H9 (cell line): Measurements from ENCODE around the gene RAD54L2. TPM values are rescaled to one million over a fixed set of nuclear protein-coding genes. Genes with fewer than 3 reads are reported as not detected.

ENCODE experiments used
- DNase-seq: peaks from one replicate; pipeline ENCODE4 v3.0.0-alpha.2; 2017
- H2AFZ ChIP-seq: one replicate; pipeline ENCODE4 v1.6.1; 2013; ENCODE audit warnings: mild to moderate bottlenecking, low read length, control low read depth, moderate library complexity
- H2AK5ac ChIP-seq: 2 replicates; pipeline ENCODE4 v1.6.1; 2013; ENCODE audit warnings: low read length, control low read depth, mixed read lengths; ENCODE audit not compliant: insufficient read length
- H2BK120ac ChIP-seq: one replicate; pipeline ENCODE4 v1.6.1; 2013; ENCODE audit warnings: low read depth, mild to moderate bottlenecking, low read length, control low read depth, inconsistent platforms; ENCODE audit not compliant: poor library complexity, severe bottlenecking
- H2BK12ac ChIP-seq: 2 replicates; pipeline ENCODE4 v1.6.1; 2013; ENCODE audit warnings: low read length, control low read depth, mixed read lengths, low read depth; ENCODE audit not compliant: insufficient read length
- H2BK15ac ChIP-seq: 2 replicates; pipeline ENCODE4 v1.6.1; 2013; ENCODE audit warnings: low read depth, low read length, control low read depth
- H2BK20ac ChIP-seq: one replicate; pipeline ENCODE4 v1.6.1; 2013; ENCODE audit warnings: low read depth, mild to moderate bottlenecking, low read length, control low read depth, inconsistent platforms; ENCODE audit not compliant: poor library complexity, severe bottlenecking
- H2BK5ac ChIP-seq: 2 replicates; pipeline ENCODE4 v1.6.1; 2013; ENCODE audit warnings: low read length, control low read depth, mixed read lengths; ENCODE audit not compliant: insufficient read length
- H3K14ac ChIP-seq: 2 replicates; pipeline ENCODE4 v1.6.1; 2013; ENCODE audit warnings: low read length, control low read depth; ENCODE audit not compliant: insufficient read depth
- H3K18ac ChIP-seq: 2 replicates; pipeline ENCODE4 v1.6.1; 2013; ENCODE audit warnings: low read depth, mild to moderate bottlenecking, mixed read lengths, low read length, control low read depth; ENCODE audit not compliant: insufficient read length
- H3K23ac ChIP-seq: 2 replicates; pipeline ENCODE4 v1.6.1; 2013; ENCODE audit warnings: low read length, control low read depth, mixed read lengths, low read depth; ENCODE audit not compliant: insufficient read length
- H3K23me2 ChIP-seq: 2 replicates; pipeline ENCODE4 v1.6.1; 2013; ENCODE audit warnings: low read depth, mild to moderate bottlenecking, mixed read lengths, low read length, control low read depth; ENCODE audit not compliant: insufficient read length, poor library complexity, severe bottlenecking
- H3K27ac ChIP-seq: 2 replicates; pipeline ENCODE4 v1.5.1; 2013; ENCODE audit warnings: low read length, control low read depth, mixed read lengths, low read depth; ENCODE audit not compliant: insufficient read length
- H3K27me3 ChIP-seq: 2 replicates; pipeline ENCODE4 v1.6.1; 2013; ENCODE audit warnings: low read length, control low read depth, inconsistent platforms; ENCODE audit not compliant: insufficient read depth
- H3K4ac ChIP-seq: 2 replicates; pipeline ENCODE4 v1.6.1; 2013; ENCODE audit warnings: low read depth, mild to moderate bottlenecking, control low read depth, inconsistent platforms, low read length, moderate library complexity
- H3K4me1 ChIP-seq: 2 replicates; pipeline ENCODE4 v1.6.1; 2013; ENCODE audit warnings: low read length, control low read depth, inconsistent platforms; ENCODE audit not compliant: insufficient read depth
- H3K4me2 ChIP-seq: 2 replicates; pipeline ENCODE4 v1.6.1; 2013; ENCODE audit warnings: low read length, control low read depth, mixed read lengths; ENCODE audit not compliant: insufficient read length, insufficient read depth
- H3K56ac ChIP-seq: 2 replicates; pipeline ENCODE4 v1.6.1; 2013; ENCODE audit warnings: low read depth, mild to moderate bottlenecking, mixed read lengths, low read length, control low read depth; ENCODE audit not compliant: insufficient read length
- H3K79me1 ChIP-seq: 2 replicates; pipeline ENCODE4 v1.6.1; 2013; ENCODE audit warnings: low read depth, mild to moderate bottlenecking, moderate library complexity, low read length, control low read depth, inconsistent platforms; ENCODE audit not compliant: insufficient read depth, poor library complexity, severe bottlenecking
- H3K79me2 ChIP-seq: 2 replicates; pipeline ENCODE4 v1.6.1; 2013; ENCODE audit warnings: low read length, control low read depth, inconsistent platforms; ENCODE audit not compliant: insufficient read depth
- H3K9ac ChIP-seq: 2 replicates; pipeline ENCODE4 v1.6.1; 2013; ENCODE audit warnings: low read length, control low read depth, mixed read lengths; ENCODE audit not compliant: insufficient read length; ENCODE audit errors: extremely low read depth
- H3K9me3 ChIP-seq: one replicate; pipeline ENCODE4 v1.6.1; 2013; ENCODE audit warnings: low read depth, low read length, inconsistent platforms; ENCODE audit not compliant: control insufficient read depth
- H3T11ph ChIP-seq: one replicate; pipeline ENCODE4 v1.6.1; 2013; ENCODE audit warnings: mild to moderate bottlenecking, low read length, control low read depth, inconsistent platforms
- H4K20me1 ChIP-seq: one replicate; pipeline ENCODE4 v1.6.1; 2013; ENCODE audit not compliant: control insufficient read depth, insufficient read length, insufficient read depth
- H4K5ac ChIP-seq: 2 replicates; pipeline ENCODE4 v1.6.1; 2013; ENCODE audit warnings: low read depth, mild to moderate bottlenecking, mixed read lengths, low read length, control low read depth; ENCODE audit not compliant: insufficient read length
- H4K8ac ChIP-seq: replicated peaks from 2 replicates; pipeline ENCODE4 v1.6.1; 2013; ENCODE audit warnings: low read length, control low read depth, mixed read lengths, low read depth; ENCODE audit not compliant: insufficient read length
- H4K91ac ChIP-seq: 2 replicates; pipeline ENCODE4 v1.6.1; 2013; ENCODE audit warnings: low read depth, mild to moderate bottlenecking, moderate library complexity, mixed read lengths, low read length, control low read depth; ENCODE audit not compliant: insufficient read length
- H3K27ac Mint-ChIP-seq, 3 experiments: 2 replicates in 2 of 3; 3 replicates in 1 of 3; pipeline ENCODE4 v1.8.0; 2020 to 2021; ENCODE audit warnings: mixed read lengths in 3 of 3, mild to moderate bottlenecking in 1 of 3, moderate library complexity in 1 of 3
- H3K27me3 Mint-ChIP-seq: 2 replicates; pipeline ENCODE4 v1.8.0; 2021; ENCODE audit warnings: low read depth, mild to moderate bottlenecking, moderate library complexity, mixed read lengths
- H3K36me3 Mint-ChIP-seq, 3 experiments: 2 replicates in 2 of 3; 3 replicates in 1 of 3; pipeline ENCODE4 v1.8.0; 2020 to 2021; ENCODE audit warnings: low read depth in 3 of 3, mixed read lengths in 3 of 3; ENCODE audit not compliant: insufficient read depth in 1 of 3
- H3K4me1 Mint-ChIP-seq, 2 experiments: 2 replicates each; pipeline ENCODE4 v1.8.0; 2020; ENCODE audit warnings: mixed read lengths in 2 of 2
- H3K4me3 Mint-ChIP-seq, 2 experiments: 2 replicates in 1 of 2; 3 replicates in 1 of 2; pipeline ENCODE4 v1.8.0; 2020 to 2021; ENCODE audit warnings: mild to moderate bottlenecking in 2 of 2, mixed read lengths in 2 of 2, moderate library complexity in 1 of 2
- H3K9me3 Mint-ChIP-seq, 2 experiments: 2 replicates in 1 of 2; 3 replicates in 1 of 2; pipeline ENCODE4 v1.8.0; 2020; ENCODE audit warnings: mild to moderate bottlenecking in 2 of 2, mixed read lengths in 2 of 2, moderate library complexity in 1 of 2
- WGBS: extraction: QIAGEN DNeasy Blood & Tissue Kit; methylation state at CpG from one replicate; pipeline ENCODE4 v1.1.7; 2013; ENCODE audit warnings: missing lambda C conversion rate, low lambda C conversion rate, mixed read lengths; ENCODE audit not compliant: insufficient read length; ENCODE audit errors: extremely low coverage; 5-methylcytosine and 5-hydroxymethylcytosine counted together
- total RNA-seq: library from RNA; stranded (reverse); gene quantifications from 2 replicates; pipeline ENCODE4 v1.2.1, GENCODE V29; 2021
- TF ChIP-seq, protein P1 (sequence below): fragments of 200-600 bp; sonication (generic); conservative IDR thresholded peaks from 3 replicates; pipeline ENCODE4 v1.8.0; 2021; ENCODE audit warnings: antibody characterized with exemption, mild to moderate bottlenecking

RAD54L2 gene
- total RNA-seq, 1 experiment from 2014 or later = 40.7 TPM

DNA sequence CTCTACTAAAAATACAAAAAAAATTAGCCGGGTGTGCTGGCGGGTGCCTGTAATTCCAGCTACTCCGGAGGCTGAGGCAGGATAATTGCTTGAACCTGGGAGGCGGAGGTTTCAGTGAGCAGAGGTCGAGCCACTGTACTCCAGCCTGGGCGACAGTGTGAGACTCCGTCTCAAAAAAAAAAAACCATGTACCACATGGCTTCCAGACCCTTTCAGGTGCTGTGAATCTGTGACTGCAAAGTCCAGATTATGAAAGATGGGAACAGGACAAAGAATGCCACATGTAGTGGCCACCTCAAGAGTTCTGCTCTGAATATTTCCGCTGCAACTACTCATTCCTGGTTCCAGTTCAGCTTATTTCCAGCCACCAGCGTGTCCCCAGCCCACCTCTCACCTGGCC, 30.3 kb upstream of the RAD54L2 start:
- H4K8ac ChIP-seq = no peak overlapping the region
- H3K4me1 ChIP-seq = no peaks in the 10 kb centered on the region
- no peak overlapping the region for H3K18ac ChIP-seq
- Mint-ChIP-seq H3K27me3 (no peaks in the 10 kb centered on the region; the same call in 1 of the 2 replicates), H3K36me3 (no peaks in the 10 kb centered on the region), H3K4me3 (no peak overlapping the region), H3K27ac (peak overlapping the region in 1 of 3 experiments; percentile 70; a peak in 1 of 7 replicates), H3K4me1 (no peaks in the 10 kb centered on the region), H3K9me3 (no peaks in the 10 kb centered on the region)
- no peak overlapping the region for H2AFZ ChIP-seq
- H3K79me1 ChIP-seq = no peaks in the 10 kb centered on the region
- no peak overlapping the region for H3K23ac ChIP-seq
- TF ChIP-seq, protein P1, sequence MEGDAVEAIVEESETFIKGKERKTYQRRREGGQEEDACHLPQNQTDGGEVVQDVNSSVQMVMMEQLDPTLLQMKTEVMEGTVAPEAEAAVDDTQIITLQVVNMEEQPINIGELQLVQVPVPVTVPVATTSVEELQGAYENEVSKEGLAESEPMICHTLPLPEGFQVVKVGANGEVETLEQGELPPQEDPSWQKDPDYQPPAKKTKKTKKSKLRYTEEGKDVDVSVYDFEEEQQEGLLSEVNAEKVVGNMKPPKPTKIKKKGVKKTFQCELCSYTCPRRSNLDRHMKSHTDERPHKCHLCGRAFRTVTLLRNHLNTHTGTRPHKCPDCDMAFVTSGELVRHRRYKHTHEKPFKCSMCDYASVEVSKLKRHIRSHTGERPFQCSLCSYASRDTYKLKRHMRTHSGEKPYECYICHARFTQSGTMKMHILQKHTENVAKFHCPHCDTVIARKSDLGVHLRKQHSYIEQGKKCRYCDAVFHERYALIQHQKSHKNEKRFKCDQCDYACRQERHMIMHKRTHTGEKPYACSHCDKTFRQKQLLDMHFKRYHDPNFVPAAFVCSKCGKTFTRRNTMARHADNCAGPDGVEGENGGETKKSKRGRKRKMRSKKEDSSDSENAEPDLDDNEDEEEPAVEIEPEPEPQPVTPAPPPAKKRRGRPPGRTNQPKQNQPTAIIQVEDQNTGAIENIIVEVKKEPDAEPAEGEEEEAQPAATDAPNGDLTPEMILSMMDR = no peak
- no peaks in the 10 kb centered on the region for H3K79me2 ChIP-seq
- H3K9me3 ChIP-seq = no peaks in the 10 kb centered on the region
- H2BK15ac ChIP-seq = no peak overlapping the region
- no peak overlapping the region for H3K14ac ChIP-seq
- H4K91ac ChIP-seq = no peak overlapping the region
- no peak overlapping the region for H2BK5ac ChIP-seq
- no peak overlapping the region for H3K56ac ChIP-seq
- H2AK5ac ChIP-seq = no peak overlapping the region
- no peaks in the 10 kb centered on the region for H3K27me3 ChIP-seq
- no peak overlapping the region for H3K4ac ChIP-seq
- no peak overlapping the region for H3K4me2 ChIP-seq
- H3T11ph ChIP-seq = no peak overlapping the region
- H3K9ac ChIP-seq = no peak overlapping the region
- H4K5ac ChIP-seq = no peak overlapping the region
- no peak overlapping the region for H2BK120ac ChIP-seq
- DNase-seq = no peak
- H3K23me2 ChIP-seq = no peaks in the 10 kb centered on the region
- H2BK12ac ChIP-seq = no peak overlapping the region
- H3K27ac ChIP-seq = no peak overlapping the region
- no CpG with 5 or more reads among the region's 9 CpGs for WGBS
- no peaks in the 10 kb centered on the region for H4K20me1 ChIP-seq
- H2BK20ac ChIP-seq = no peak overlapping the region
